GM23338 (cell line): Measurements from ENCODE around the gene CBX8. TPM values are rescaled to one million over a fixed set of nuclear protein-coding genes. Genes with fewer than 3 reads are reported as not detected.
A peak's percentile ranks its signal among the peaks of the same experiment; 100 is the strongest.

ENCODE experiments used
- ATAC-seq: fragments of 200-7000 bp; cut with Tn5 transposase; 3 replicates; pipeline ENCODE4 v1.9.1; 2020
- DNase-seq: peaks from one replicate; pipeline ENCODE4 v3.0.0-alpha.2; 2015; ENCODE audit warnings: low spot score
- H2AFZ ChIP-seq: fragments of 200-600 bp; sonication (generic); 2 replicates; pipeline ENCODE4 v1.8.0; 2016; ENCODE audit warnings: antibody characterized with exemption, mild to moderate bottlenecking, moderate library complexity
- H3F3A ChIP-seq: fragments of 200-600 bp; sonication (generic); replicated peaks from 2 replicates; pipeline ENCODE4 v1.8.0; 2017; ENCODE audit warnings: antibody characterized with exemption, mixed run types, low read depth
- H3K27ac ChIP-seq: fragments of 200-600 bp; sonication (generic); 2 replicates; pipeline ENCODE4 v1.6.1; 2016; ENCODE audit warnings: low read depth
- H3K27me3 ChIP-seq: fragments of 200-600 bp; sonication (generic); 2 replicates; pipeline ENCODE4 v1.8.0; 2016; ENCODE audit warnings: mild to moderate bottlenecking, mixed run types, moderate library complexity; ENCODE audit not compliant: insufficient read depth
- H3K36me3 ChIP-seq: fragments of 200-600 bp; sonication (generic); 2 replicates; pipeline ENCODE4 v1.8.0; 2016; ENCODE audit warnings: mild to moderate bottlenecking; ENCODE audit not compliant: insufficient read depth
- H3K4me1 ChIP-seq: fragments of 200-600 bp; sonication (generic); 2 replicates; pipeline ENCODE4 v1.8.0; 2016; ENCODE audit warnings: mild to moderate bottlenecking, moderate library complexity; ENCODE audit not compliant: insufficient read depth
- H3K4me2 ChIP-seq: fragments of 200-600 bp; sonication (generic); 2 replicates; pipeline ENCODE4 v1.7.1; 2017; ENCODE audit warnings: mixed run types
- H3K4me3 ChIP-seq: fragments of 200-600 bp; sonication (generic); 2 replicates; pipeline ENCODE4 v1.6.1; 2016; ENCODE audit warnings: mixed run types
- H3K79me2 ChIP-seq: fragments of 200-600 bp; sonication (generic); replicated peaks from 2 replicates; pipeline ENCODE4 v1.8.0; 2017; ENCODE audit warnings: mild to moderate bottlenecking; ENCODE audit not compliant: insufficient read depth
- H3K9me2 ChIP-seq: fragments of 200-600 bp; sonication (generic); 2 replicates; pipeline ENCODE4 v1.8.0; 2017; ENCODE audit not compliant: insufficient read depth
- H4K20me1 ChIP-seq: fragments of 200-600 bp; sonication (generic); replicated peaks from 2 replicates; pipeline ENCODE4 v1.8.0; 2017; ENCODE audit warnings: mild to moderate bottlenecking; ENCODE audit not compliant: insufficient read depth
- H3K27ac Mint-ChIP-seq: 2 replicates; pipeline ENCODE4 v1.8.0; 2020; ENCODE audit warnings: inconsistent platforms, mild to moderate bottlenecking, moderate library complexity, mixed read lengths
- H3K27me3 Mint-ChIP-seq: 3 replicates; pipeline ENCODE4 v1.8.0; 2022; ENCODE audit warnings: low read depth, mild to moderate bottlenecking, moderate library complexity, mixed read lengths, inconsistent platforms; ENCODE audit not compliant: insufficient read depth, poor library complexity
- H3K36me3 Mint-ChIP-seq: 3 replicates; pipeline ENCODE4 v1.8.0; 2021; ENCODE audit warnings: low read depth, mild to moderate bottlenecking, inconsistent platforms, moderate library complexity, mixed read lengths
- H3K4me1 Mint-ChIP-seq: 3 replicates; pipeline ENCODE4 v1.8.0; 2020; ENCODE audit warnings: mild to moderate bottlenecking, inconsistent platforms, mixed read lengths
- H3K4me3 Mint-ChIP-seq: 3 replicates; pipeline ENCODE4 v1.8.0; 2021; ENCODE audit warnings: moderate library complexity, mild to moderate bottlenecking, inconsistent platforms, mixed read lengths
- H3K9me3 Mint-ChIP-seq: 3 replicates; pipeline ENCODE4 v1.8.0; 2020; ENCODE audit warnings: moderate library complexity, mild to moderate bottlenecking, inconsistent platforms, mixed read lengths
- CREB1 ChIP-seq: fragments of 250-450 bp; sonication (Bioruptor Pico); IDR thresholded peaks from 2 replicates; pipeline ENCODE4 v1.5.0; 2020; ENCODE audit warnings: low read depth, mild to moderate bottlenecking, moderate library complexity
- CTCF ChIP-seq, 2 experiments: fragments of 200-600 bp in 1 of 2; sonication (generic) in 1 of 2; conservative IDR thresholded peaks; 2 replicates each; pipeline versions ENCODE4 v1.5.1 to v1.6.1; 2016 to 2017; ENCODE audit warnings: antibody characterized with exemption in 2 of 2, low read depth in 2 of 2, mild to moderate bottlenecking in 2 of 2, moderate library complexity in 1 of 2
- ETS1 ChIP-seq: IDR thresholded peaks from 2 replicates; pipeline ENCODE4 v1.6.1; 2016; ENCODE audit warnings: antibody characterized with exemption
- EZH2 ChIP-seq: fragments of 200-600 bp; sonication (generic); IDR thresholded peaks from one replicate; pipeline ENCODE4 v1.8.0; 2017; ENCODE audit warnings: antibody characterized with exemption, mild to moderate bottlenecking, low read depth; ENCODE audit not compliant: unreplicated experiment
- EZH2phosphoT487 ChIP-seq: fragments of 200-600 bp; sonication (generic); IDR thresholded peaks from one replicate; pipeline ENCODE4 v1.8.1; 2018; ENCODE audit warnings: antibody characterized with exemption; ENCODE audit not compliant: unreplicated experiment
- POLR2AphosphoS5 ChIP-seq: IDR thresholded peaks from 2 replicates; pipeline ENCODE4 v1.6.1; 2016; ENCODE audit warnings: antibody characterized with exemption, low read depth
- REST ChIP-seq: IDR thresholded peaks from one replicate; pipeline ENCODE4 v1.6.1; 2018; ENCODE audit warnings: antibody characterized with exemption; ENCODE audit not compliant: unreplicated experiment
- STAT1 ChIP-seq: IDR thresholded peaks from one replicate; pipeline ENCODE4 v1.6.1; 2016; ENCODE audit warnings: antibody characterized with exemption; ENCODE audit not compliant: unreplicated experiment
- ZNF114 ChIP-seq: fragments of 250-450 bp; sonication (Bioruptor Pico); IDR thresholded peaks from 2 replicates; pipeline ENCODE4 v1.5.0; 2020; ENCODE audit warnings: mild to moderate bottlenecking, moderate library complexity
- polyA plus RNA-seq: library from polyadenylated mRNA; unstranded; fragments of >200 nt; fragmentation: Nextera tagmentation; extraction: Ambion mirVana; gene quantifications from 2 replicates; pipeline ENCODE4 v1.2.1, GENCODE V29; 2016
- total RNA-seq: library from RNA; depleted of rRNA; stranded (reverse); fragments of >200 nt; shearing (Covaris generic); gene quantifications from 2 replicates; pipeline ENCODE4 v1.2.3, GENCODE V29; 2014

Gene CBX8
- total and polyA plus RNA-seq, 2 experiments from 2014 or later, result 1.0 to 1.3 TPM

GRCh38 chr17:79802039-79802735, 5.3 kb upstream of the CBX8 start (continued):
- TF ChIP-seq REST (no peak), ETS1 (no peak), ZNF114 (CRISPR knock-in tag) (no peak), CREB1 (CRISPR knock-in tag) (no peak), CTCF (conservative IDR thresholded peaks at IDR 0.05; ENCODE audit: low read depth in 2 of 2) (no peak), STAT1 (no peak), POLR2AphosphoS5 (no peak), EZH2phosphoT487 (no peak)

- H3F3A ChIP-seq, result peaks cover 43% of the 10 kb centered on the region
- H3K4me1 ChIP-seq, result peaks cover 49% of the 10 kb centered on the region
- peak overlapping the region; percentile 81; the same call in 1 of the 2 replicates for H2AFZ ChIP-seq
- H3K27ac ChIP-seq, result no peak overlapping the region
- H3K36me3 Mint-ChIP-seq, result no peaks in the 10 kb centered on the region; the same call in 1 of the 3 replicates
- ATAC-seq, result peak; percentile 0; the same call in 2 of the 3 replicates
- H3K4me2 ChIP-seq, result peak overlapping the region; percentile 83
- H3K9me3 Mint-ChIP-seq, result peaks cover 15% of the 10 kb centered on the region; the same call in 2 of the 3 replicates
- no peaks in the 10 kb centered on the region for H3K79me2 ChIP-seq
- peaks cover 9% of the 10 kb centered on the region for H4K20me1 ChIP-seq
- H3K4me3 ChIP-seq, result peak overlapping the region; percentile 55
- H3K27ac Mint-ChIP-seq, result no peak overlapping the region
- peak; percentile 53 for DNase-seq
- TF ChIP-seq EZH2 (peak; percentile 90), STAT1 (no peak)
- peak overlapping the region; percentile 34; the same call in 2 of the 3 replicates for H3K4me3 Mint-ChIP-seq
- peaks cover 92% of the 10 kb centered on the region for H3K27me3 ChIP-seq
- H3K27me3 Mint-ChIP-seq, result peaks cover 95% of the 10 kb centered on the region
- no peaks in the 10 kb centered on the region for H3K36me3 ChIP-seq
- H3K4me1 Mint-ChIP-seq, result peaks cover 45% of the 10 kb centered on the region
- no peaks in the 10 kb centered on the region for H3K9me2 ChIP-seq
Measured at GRCh38 chr17:79801156-79802038, 4.5 kb upstream of the CBX8 start.
